ENCODE results near the gene GMPR2.

- TF ChIP-seq POLR2AphosphoS5 (IDR thresholded peaks at IDR 0.05): no peak
- TF ChIP-seq POLR2A (IDR thresholded peaks at IDR 0.05): no peak
- no peak for TF ChIP-seq CTCF (IDR thresholded peaks at IDR 0.05)
- TF ChIP-seq EP300 (IDR thresholded peaks at IDR 0.05): no peak
These were observed 44.3 kb downstream of the GMPR2 start for GRCh38 chr14:24277071-24277470.

Data from suprapubic skin (tissue), 4 donors.